ENCODE results near the gene TSKS. TPM values are rescaled to one million over a fixed set of nuclear protein-coding genes. Genes with fewer than 3 reads are reported as not detected.
A peak's percentile ranks its signal among the peaks of the same experiment; 100 is the strongest.

TSKS gene
- total and polyA plus RNA-seq, 2 of the 13 experiments (the other 11 are each of a cell fraction or from before 2014, with no cell fraction given) = 0.03 TPM; not detected in 1

DNA sequence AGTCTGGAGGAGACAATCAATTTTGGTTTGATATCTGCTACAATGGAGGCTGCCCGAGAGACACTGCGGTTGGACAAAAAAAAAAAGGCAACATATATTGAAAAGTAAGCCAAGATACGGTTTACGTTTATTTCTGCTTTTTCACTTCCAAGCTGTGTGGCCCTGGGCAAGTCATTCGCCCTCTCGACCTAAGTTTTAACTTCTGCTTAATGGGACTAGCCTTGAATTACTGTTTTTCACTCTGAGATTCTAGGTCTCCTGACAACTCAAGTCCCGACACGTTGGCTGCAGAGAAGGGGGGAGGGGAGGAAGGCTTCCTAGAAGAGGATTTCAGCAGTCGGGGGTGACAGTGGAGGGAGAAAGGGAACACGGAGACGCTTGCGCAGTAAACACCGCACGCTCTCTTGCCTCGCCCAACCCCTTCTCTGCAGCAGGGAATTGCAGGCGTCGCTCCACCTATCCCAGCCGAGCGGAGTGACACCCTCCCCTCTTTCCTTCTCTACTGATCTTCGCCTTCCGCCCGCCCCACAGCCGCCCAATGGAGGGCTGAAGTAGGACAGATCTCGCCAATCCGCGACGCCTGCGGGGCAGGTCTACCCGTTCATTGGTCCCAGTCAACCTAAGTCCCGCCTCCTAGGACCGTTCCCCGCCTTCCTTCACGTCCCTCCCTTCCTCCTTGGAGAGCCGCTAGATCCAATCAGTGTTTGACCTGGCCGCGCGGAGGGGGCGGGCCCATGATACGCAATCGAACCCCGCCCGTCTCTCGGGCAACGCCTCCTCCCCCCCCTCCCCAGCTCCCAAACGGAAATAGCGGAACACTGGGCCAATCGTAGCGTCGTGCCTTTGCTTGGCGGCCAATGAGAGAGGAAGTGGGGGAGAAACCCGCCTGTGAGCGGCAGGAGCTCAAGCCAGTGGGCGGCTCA is 3.2 kb upstream of the TSKS start (continued):
- peak; percentile 73 for TF ChIP-seq GATAD1 (CRISPR knock-in tag; IDR thresholded peaks at IDR 0.05)
- no peak for TF ChIP-seq ZNF891 (CRISPR knock-in tag; IDR thresholded peaks at IDR 0.05)
- TF ChIP-seq ZFP82 (CRISPR knock-in tag; IDR thresholded peaks at IDR 0.05; ENCODE audit: borderline replicate concordance) = peak; percentile 88; the same call in 1 of the 2 replicates
- peak; percentile 49; the same call in 1 of the 2 replicates for TF ChIP-seq TAF1 (CRISPR knock-in tag; IDR thresholded peaks at IDR 0.05)
- no peak for TF ChIP-seq ZNF224 (CRISPR knock-in tag; IDR thresholded peaks at IDR 0.05)
- TF ChIP-seq RXRB (CRISPR knock-in tag; IDR thresholded peaks at IDR 0.05; ENCODE audit: borderline replicate concordance) = peak; percentile 10; the same call in 1 of the 2 replicates
- TF ChIP-seq NR2F1 (CRISPR knock-in tag; IDR thresholded peaks at IDR 0.05) = no peak
- TF ChIP-seq MAZ (IDR thresholded peaks at IDR 0.05; ENCODE audit: borderline replicate concordance, low read depth, low read length) = peak; percentile 74
- TF ChIP-seq MAZ (CRISPR knock-in tag; IDR thresholded peaks at IDR 0.05; ENCODE audit: low read depth) = peak; percentile 88
- TF ChIP-seq CBX5 (CRISPR knock-in tag; IDR thresholded peaks at IDR 0.05; ENCODE audit: borderline replicate concordance) = 0 out of 2 replicates have a peak, but pooled peaks have one; percentile 25
- TF ChIP-seq FOXP4 (CRISPR knock-in tag; IDR thresholded peaks at IDR 0.05) = peak; percentile 42; the same call in 1 of the 2 replicates
- TF ChIP-seq MIXL1 (CRISPR knock-in tag; IDR thresholded peaks at IDR 0.05) = no peak
- TF ChIP-seq ZBTB7A (CRISPR knock-in tag; IDR thresholded peaks at IDR 0.05) = no peak
- TF ChIP-seq KLF11 (CRISPR knock-in tag; IDR thresholded peaks at IDR 0.05) = 0 out of 2 replicates have a peak, but pooled peaks have one; percentile 13
- no peak for TF ChIP-seq MAFG (CRISPR knock-in tag; IDR thresholded peaks at IDR 0.05)
- TF ChIP-seq, protein P1, sequence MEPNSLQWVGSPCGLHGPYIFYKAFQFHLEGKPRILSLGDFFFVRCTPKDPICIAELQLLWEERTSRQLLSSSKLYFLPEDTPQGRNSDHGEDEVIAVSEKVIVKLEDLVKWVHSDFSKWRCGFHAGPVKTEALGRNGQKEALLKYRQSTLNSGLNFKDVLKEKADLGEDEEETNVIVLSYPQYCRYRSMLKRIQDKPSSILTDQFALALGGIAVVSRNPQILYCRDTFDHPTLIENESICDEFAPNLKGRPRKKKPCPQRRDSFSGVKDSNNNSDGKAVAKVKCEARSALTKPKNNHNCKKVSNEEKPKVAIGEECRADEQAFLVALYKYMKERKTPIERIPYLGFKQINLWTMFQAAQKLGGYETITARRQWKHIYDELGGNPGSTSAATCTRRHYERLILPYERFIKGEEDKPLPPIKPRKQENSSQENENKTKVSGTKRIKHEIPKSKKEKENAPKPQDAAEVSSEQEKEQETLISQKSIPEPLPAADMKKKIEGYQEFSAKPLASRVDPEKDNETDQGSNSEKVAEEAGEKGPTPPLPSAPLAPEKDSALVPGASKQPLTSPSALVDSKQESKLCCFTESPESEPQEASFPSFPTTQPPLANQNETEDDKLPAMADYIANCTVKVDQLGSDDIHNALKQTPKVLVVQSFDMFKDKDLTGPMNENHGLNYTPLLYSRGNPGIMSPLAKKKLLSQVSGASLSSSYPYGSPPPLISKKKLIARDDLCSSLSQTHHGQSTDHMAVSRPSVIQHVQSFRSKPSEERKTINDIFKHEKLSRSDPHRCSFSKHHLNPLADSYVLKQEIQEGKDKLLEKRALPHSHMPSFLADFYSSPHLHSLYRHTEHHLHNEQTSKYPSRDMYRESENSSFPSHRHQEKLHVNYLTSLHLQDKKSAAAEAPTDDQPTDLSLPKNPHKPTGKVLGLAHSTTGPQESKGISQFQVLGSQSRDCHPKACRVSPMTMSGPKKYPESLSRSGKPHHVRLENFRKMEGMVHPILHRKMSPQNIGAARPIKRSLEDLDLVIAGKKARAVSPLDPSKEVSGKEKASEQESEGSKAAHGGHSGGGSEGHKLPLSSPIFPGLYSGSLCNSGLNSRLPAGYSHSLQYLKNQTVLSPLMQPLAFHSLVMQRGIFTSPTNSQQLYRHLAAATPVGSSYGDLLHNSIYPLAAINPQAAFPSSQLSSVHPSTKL (CRISPR knock-in tag; IDR thresholded peaks at IDR 0.05) = peak; percentile 28
- TF ChIP-seq CREM (IDR thresholded peaks at IDR 0.05) = peak; percentile 85
- TF ChIP-seq CREM (CRISPR knock-in tag; IDR thresholded peaks at IDR 0.05) = no peak
- TF ChIP-seq RFX1 (IDR thresholded peaks at IDR 0.05) = peak; percentile 73; the same call in 1 of the 2 replicates
- TF ChIP-seq, protein P2, sequence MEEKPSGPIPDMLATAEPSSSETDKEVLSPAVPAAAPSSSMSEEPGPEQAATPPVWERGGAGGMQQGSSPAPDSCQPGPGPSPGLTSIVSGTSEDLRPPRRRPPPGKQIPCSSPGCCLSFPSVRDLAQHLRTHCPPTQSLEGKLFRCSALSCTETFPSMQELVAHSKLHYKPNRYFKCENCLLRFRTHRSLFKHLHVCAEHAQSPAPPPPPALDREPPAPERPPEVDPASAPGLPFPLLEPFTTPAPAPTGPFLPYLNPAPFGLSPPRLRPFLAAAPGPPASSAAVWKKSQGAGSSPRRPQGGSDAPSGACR (CRISPR knock-in tag; IDR thresholded peaks at IDR 0.05) = peak; percentile 45; the same call in 1 of the 2 replicates
- no peak for TF ChIP-seq KLF12 (CRISPR knock-in tag; IDR thresholded peaks at IDR 0.05; ENCODE audit: borderline replicate concordance)
- no peak for TF ChIP-seq ARNT (IDR thresholded peaks at IDR 0.05)
- TF ChIP-seq ATF1 (CRISPR knock-in tag; IDR thresholded peaks at IDR 0.05) = peak; percentile 89
